Endothelial cell of umbilical vein (primary cell): Measurements from ENCODE around the gene SCIN. TPM values are rescaled to one million over a fixed set of nuclear protein-coding genes. Genes with fewer than 3 reads are reported as not detected.

Experiments used
- BruUV-seq: library from RNA; stranded (reverse); fragments of 400-500 nt; replicated peaks from 2 replicates; lab custom pipeline; 2021; lab: Mats Ljungman, UMichigan
- CTCF ChIA-PET: fragments of 300-600, 350-600 bp; sonication (Branson Sonifier 250); formaldehyde crosslinking; loops from one replicate; lab custom pipeline; 2021; ENCODE audit warnings: antibody characterized with exemption, inconsistent platforms; lab: Charles Lee
- POLR2A ChIA-PET: fragments of 300-600, 350-600 bp; sonication (Branson Sonifier 250); formaldehyde crosslinking; loops from one replicate; lab custom pipeline; 2021; ENCODE audit warnings: antibody characterized with exemption, inconsistent platforms; lab: Charles Lee
- DNase-seq: peaks from one replicate; pipeline ENCODE4 v3.0.0-alpha.2; 2011; ENCODE audit warnings: low read depth, low spot score
- FAIRE-seq: peaks from 2 replicates; lab custom pipeline; 2011; peaks lifted over from hg19 to GRCh38; lab: Jason Lieb, UNC
- H2AFZ ChIP-seq: 2 replicates; pipeline ENCODE4 v1.6.0; 2012; ENCODE audit warnings: low read depth, low read length, control low read depth, inconsistent platforms
- H3K27ac ChIP-seq: 2 replicates; pipeline ENCODE4 v1.5.1; 2011; ENCODE audit warnings: low read depth, mild to moderate bottlenecking, control low read depth, low read length, moderate library complexity; ENCODE audit not compliant: insufficient read depth
- H3K27me3 ChIP-seq, 2 experiments: 2 replicates each; pipeline versions ENCODE4 v1.6.0 to v1.6.1; 2011; ENCODE audit warnings: low read length in 2 of 2, mixed read lengths in 1 of 2; ENCODE audit not compliant: control insufficient read depth in 2 of 2, insufficient read depth in 2 of 2
- H3K36me3 ChIP-seq, 2 experiments: 2 replicates in 1 of 2; 3 replicates in 1 of 2; pipeline ENCODE4 v1.5.1; 2011; ENCODE audit warnings: low read length in 2 of 2, mild to moderate bottlenecking in 1 of 2, moderate library complexity in 1 of 2; ENCODE audit not compliant: control insufficient read depth in 2 of 2, insufficient read depth in 2 of 2; ENCODE audit errors: extremely low read depth in 1 of 2
- H3K4me1 ChIP-seq: 3 replicates; pipeline ENCODE4 v1.5.1; 2011; ENCODE audit warnings: mild to moderate bottlenecking, low read length; ENCODE audit not compliant: control insufficient read depth, insufficient read depth; ENCODE audit errors: extremely low read depth
- H3K4me2 ChIP-seq: 2 replicates; pipeline ENCODE4 v1.6.1; 2011; ENCODE audit warnings: low read length, control low read depth, mixed read lengths; ENCODE audit not compliant: insufficient read depth
- H3K4me3 ChIP-seq, 3 experiments: fragments of 200-600 bp in 1 of 3; sonication (generic), shearing (Covaris generic) in 1 of 3; replicated peaks in 1 of 3; 2 replicates each; pipeline ENCODE4 v1.5.1; 2011 to 2016; ENCODE audit warnings: control low read depth in 3 of 3, low read length in 3 of 3, mild to moderate bottlenecking in 2 of 3, inconsistent platforms in 1 of 3, low read depth in 1 of 3, moderate library complexity in 1 of 3; ENCODE audit not compliant: insufficient read depth in 1 of 3
- H3K79me2 ChIP-seq: 2 replicates; pipeline ENCODE4 v1.6.0; 2012; ENCODE audit warnings: low read length, inconsistent platforms; ENCODE audit not compliant: control insufficient read depth, insufficient read depth
- H3K9ac ChIP-seq: replicated peaks from 2 replicates; pipeline ENCODE3; 2011; ENCODE audit warnings: low read length, control low read depth; ENCODE audit not compliant: insufficient read depth; ENCODE audit errors: extremely low read depth
- H3K9me1 ChIP-seq: replicated peaks from 3 replicates; pipeline ENCODE4 v1.6.0; 2011; ENCODE audit warnings: mild to moderate bottlenecking, low read length; ENCODE audit not compliant: control insufficient read depth, insufficient read depth; ENCODE audit errors: extremely low read depth
- H3K9me3 ChIP-seq: replicated peaks from 2 replicates; pipeline ENCODE4 v1.5.1; 2012; ENCODE audit warnings: low read length, inconsistent platforms; ENCODE audit not compliant: control insufficient read depth, insufficient read depth
- H4K20me1 ChIP-seq: replicated peaks from 2 replicates; pipeline ENCODE3; 2011; ENCODE audit warnings: mild to moderate bottlenecking, low read length; ENCODE audit not compliant: control insufficient read depth, insufficient read depth; ENCODE audit errors: extremely low read depth
- EZH2 ChIP-seq: IDR thresholded peaks from 2 replicates; pipeline ENCODE4 v1.6.1; 2012; ENCODE audit warnings: borderline replicate concordance, low read depth, mild to moderate bottlenecking, moderate library complexity, low read length, inconsistent platforms; ENCODE audit not compliant: severe bottlenecking
- FOS ChIP-seq: IDR thresholded peaks from 2 replicates; pipeline ENCODE4 v1.6.1; 2011; ENCODE audit warnings: mild to moderate bottlenecking, low read length, moderate library complexity, borderline replicate concordance; ENCODE audit not compliant: insufficient read depth
- GATA2 ChIP-seq: IDR thresholded peaks from 2 replicates; pipeline ENCODE4 v1.7.0; 2011; ENCODE audit warnings: low read depth, mild to moderate bottlenecking, moderate library complexity, mixed read lengths, low read length; ENCODE audit not compliant: insufficient read length, insufficient read depth
- JUN ChIP-seq: IDR thresholded peaks from 2 replicates; pipeline ENCODE4 v1.6.1; 2011; ENCODE audit warnings: borderline replicate concordance, low read depth; ENCODE audit not compliant: insufficient read length, insufficient read depth
- MAX ChIP-seq: IDR thresholded peaks from 2 replicates; pipeline ENCODE4 v1.6.1; 2011; ENCODE audit not compliant: insufficient read depth, insufficient read length
- MYC ChIP-seq: IDR thresholded peaks from one replicate; pipeline ENCODE4 v1.6.1; 2011; ENCODE audit warnings: mild to moderate bottlenecking, low read depth, low read length
- POLR2A ChIP-seq: IDR thresholded peaks from 2 replicates; pipeline ENCODE4 v1.6.1; 2012; ENCODE audit warnings: low read depth, mild to moderate bottlenecking, control low read depth, low read length
- POLR2AphosphoS5 ChIP-seq: IDR thresholded peaks from 2 replicates; pipeline ENCODE4 v1.6.1; 2012; ENCODE audit warnings: low read depth, mild to moderate bottlenecking, control low read depth, low read length, moderate library complexity; ENCODE audit not compliant: insufficient read depth
- dilution Hi-C: fragments of 300-500 bp; cut with MboI; formaldehyde crosslinking; loops from one replicate; pipeline ENCODE4 v1.15.0; 2019; ENCODE audit warnings: low sequenced_read_pairs; ENCODE audit not compliant: extremely low pct_ligation_motif_present
- intact Hi-C: fragments of 100-400 bp; cut with micrococcal nuclease; formaldehyde crosslinking; loops from one replicate; pipeline ENCODE4 v1.10.0; 2022
- polyA plus RNA-seq, 4 experiments: library from polyadenylated mRNA; depleted of rRNA in 3 of 4; stranded (reverse) in 3 of 4; unstranded in 1 of 4; fragments of >200 nt; gene quantifications; 2 replicates each; pipeline versions ENCODE4 v1.2.1 to v1.2.3, GENCODE V29; 2011 to 2012; ENCODE audit warnings: missing spikeins in 1 of 4
- total RNA-seq: library from RNA; stranded (reverse); gene quantifications from 2 replicates; pipeline ENCODE4 v1.2.3, GENCODE V29; 2021
- TF ChIP-seq, protein P1 (sequence below), 2 donors: IDR thresholded peaks; 1 replicate in 1 of 2; 2 replicates in 1 of 2; pipeline ENCODE4 v1.5.1; 2011; ENCODE audit warnings: low read length in 2 of 2, mild to moderate bottlenecking in 2 of 2, moderate library complexity in 2 of 2, control low read depth in 1 of 2, inconsistent platforms in 1 of 2, low read depth in 1 of 2; ENCODE audit not compliant: insufficient read depth in 1 of 2; ENCODE audit errors: extremely low read depth in 1 of 2

SCIN gene
- total and polyA plus RNA-seq, 2 donors (not counting 3 experiments of a cell fraction or from before 2014, with no cell fraction given), result 0.07 to 0.69 TPM

GRCh38 chr7:12650080-12650479 is 79.6 kb downstream of the SCIN start:
- Histone ChIP-seq H3K27ac (no peak overlapping the region), H3K9ac (no peak overlapping the region), H3K27me3 (no peaks in the 10 kb centered on the region), H2AFZ (no peak overlapping the region), H3K9me3 (no peaks in the 10 kb centered on the region), H3K4me1 (no peaks in the 10 kb centered on the region), H3K4me2 (no peak overlapping the region), H3K9me1 (no peaks in the 10 kb centered on the region), H3K4me3 (no peak overlapping the region), H3K36me3 (no peaks in the 10 kb centered on the region), H4K20me1 (no peaks in the 10 kb centered on the region), H3K79me2 (no peaks in the 10 kb centered on the region)
- dilution Hi-C loops (no loop called here), intact Hi-C loops (no loop called here)
- no TSS peak for BruUV-seq
- FAIRE-seq, result no peak
- ChIA-PET POLR2A (no interaction called here), CTCF (interaction anchor here (1.0 kb wide), 1 partner anchor 12 kb away, joined by 4 read pairs; no protein-coding TSS in a partner anchor)
- no peak for DNase-seq
- no peak for TF ChIP-seq GATA2
- no peak for TF ChIP-seq MAX
- TF ChIP-seq MYC, result no peak
- no peak for TF ChIP-seq FOS
- no peak for TF ChIP-seq POLR2A
- TF ChIP-seq EZH2, result no peak
- no peak for TF ChIP-seq JUN
- TF ChIP-seq, protein P1, sequence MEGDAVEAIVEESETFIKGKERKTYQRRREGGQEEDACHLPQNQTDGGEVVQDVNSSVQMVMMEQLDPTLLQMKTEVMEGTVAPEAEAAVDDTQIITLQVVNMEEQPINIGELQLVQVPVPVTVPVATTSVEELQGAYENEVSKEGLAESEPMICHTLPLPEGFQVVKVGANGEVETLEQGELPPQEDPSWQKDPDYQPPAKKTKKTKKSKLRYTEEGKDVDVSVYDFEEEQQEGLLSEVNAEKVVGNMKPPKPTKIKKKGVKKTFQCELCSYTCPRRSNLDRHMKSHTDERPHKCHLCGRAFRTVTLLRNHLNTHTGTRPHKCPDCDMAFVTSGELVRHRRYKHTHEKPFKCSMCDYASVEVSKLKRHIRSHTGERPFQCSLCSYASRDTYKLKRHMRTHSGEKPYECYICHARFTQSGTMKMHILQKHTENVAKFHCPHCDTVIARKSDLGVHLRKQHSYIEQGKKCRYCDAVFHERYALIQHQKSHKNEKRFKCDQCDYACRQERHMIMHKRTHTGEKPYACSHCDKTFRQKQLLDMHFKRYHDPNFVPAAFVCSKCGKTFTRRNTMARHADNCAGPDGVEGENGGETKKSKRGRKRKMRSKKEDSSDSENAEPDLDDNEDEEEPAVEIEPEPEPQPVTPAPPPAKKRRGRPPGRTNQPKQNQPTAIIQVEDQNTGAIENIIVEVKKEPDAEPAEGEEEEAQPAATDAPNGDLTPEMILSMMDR (IDR thresholded peaks at IDR 0.05; ENCODE audit: extremely low read depth in 1 of 2, insufficient read depth in 1 of 2, low read depth in 1 of 2, low read length in 2 of 2), result no peak
- TF ChIP-seq POLR2AphosphoS5, result no peak
